Measurements from ENCODE around the gene CAMTA1.

Gene CAMTA1

GRCh38 chr1:7610106-7610731 lies 825.0 kb downstream of the CAMTA1 start:
- DNase-seq (ENCODE audit: low spot score): no peak
- CTCF ChIA-PET: no interaction called here
- H3K27ac ChIP-seq: no peak overlapping the region
- POLR2A ChIA-PET (ENCODE audit: low non-redundant PET): interaction anchor here (0.5 kb wide), 1 partner anchor 234 kb away, joined by 3 read pairs; no protein-coding TSS in a partner anchor
- TF ChIP-seq, protein P1, sequence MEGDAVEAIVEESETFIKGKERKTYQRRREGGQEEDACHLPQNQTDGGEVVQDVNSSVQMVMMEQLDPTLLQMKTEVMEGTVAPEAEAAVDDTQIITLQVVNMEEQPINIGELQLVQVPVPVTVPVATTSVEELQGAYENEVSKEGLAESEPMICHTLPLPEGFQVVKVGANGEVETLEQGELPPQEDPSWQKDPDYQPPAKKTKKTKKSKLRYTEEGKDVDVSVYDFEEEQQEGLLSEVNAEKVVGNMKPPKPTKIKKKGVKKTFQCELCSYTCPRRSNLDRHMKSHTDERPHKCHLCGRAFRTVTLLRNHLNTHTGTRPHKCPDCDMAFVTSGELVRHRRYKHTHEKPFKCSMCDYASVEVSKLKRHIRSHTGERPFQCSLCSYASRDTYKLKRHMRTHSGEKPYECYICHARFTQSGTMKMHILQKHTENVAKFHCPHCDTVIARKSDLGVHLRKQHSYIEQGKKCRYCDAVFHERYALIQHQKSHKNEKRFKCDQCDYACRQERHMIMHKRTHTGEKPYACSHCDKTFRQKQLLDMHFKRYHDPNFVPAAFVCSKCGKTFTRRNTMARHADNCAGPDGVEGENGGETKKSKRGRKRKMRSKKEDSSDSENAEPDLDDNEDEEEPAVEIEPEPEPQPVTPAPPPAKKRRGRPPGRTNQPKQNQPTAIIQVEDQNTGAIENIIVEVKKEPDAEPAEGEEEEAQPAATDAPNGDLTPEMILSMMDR (conservative IDR thresholded peaks at IDR 0.05; ENCODE audit: low read depth): no peak

- H3K27ac ChIP-seq: no peak overlapping the region
- no peak for DNase-seq (ENCODE audit: low spot score)
- ChIA-PET CTCF (no interaction called here), POLR2A (ENCODE audit: low non-redundant PET) (no interaction called here)
- TF ChIP-seq, protein P1 (conservative IDR thresholded peaks at IDR 0.05; ENCODE audit: low read depth): no peak
Measured at GRCh38 chr1:7610936-7611335, 825.7 kb downstream of the CAMTA1 start.

- ChIA-PET POLR2A (ENCODE audit: low non-redundant PET) (no interaction called here), CTCF (no interaction called here)
- TF ChIP-seq, protein P1 (conservative IDR thresholded peaks at IDR 0.05; ENCODE audit: low read depth): no peak
- H3K27ac ChIP-seq: no peak overlapping the region
- no peak for DNase-seq (ENCODE audit: low spot score)
Measured at GRCh38 chr1:7611421-7612010, 826.3 kb downstream of the CAMTA1 start.

DNA sequence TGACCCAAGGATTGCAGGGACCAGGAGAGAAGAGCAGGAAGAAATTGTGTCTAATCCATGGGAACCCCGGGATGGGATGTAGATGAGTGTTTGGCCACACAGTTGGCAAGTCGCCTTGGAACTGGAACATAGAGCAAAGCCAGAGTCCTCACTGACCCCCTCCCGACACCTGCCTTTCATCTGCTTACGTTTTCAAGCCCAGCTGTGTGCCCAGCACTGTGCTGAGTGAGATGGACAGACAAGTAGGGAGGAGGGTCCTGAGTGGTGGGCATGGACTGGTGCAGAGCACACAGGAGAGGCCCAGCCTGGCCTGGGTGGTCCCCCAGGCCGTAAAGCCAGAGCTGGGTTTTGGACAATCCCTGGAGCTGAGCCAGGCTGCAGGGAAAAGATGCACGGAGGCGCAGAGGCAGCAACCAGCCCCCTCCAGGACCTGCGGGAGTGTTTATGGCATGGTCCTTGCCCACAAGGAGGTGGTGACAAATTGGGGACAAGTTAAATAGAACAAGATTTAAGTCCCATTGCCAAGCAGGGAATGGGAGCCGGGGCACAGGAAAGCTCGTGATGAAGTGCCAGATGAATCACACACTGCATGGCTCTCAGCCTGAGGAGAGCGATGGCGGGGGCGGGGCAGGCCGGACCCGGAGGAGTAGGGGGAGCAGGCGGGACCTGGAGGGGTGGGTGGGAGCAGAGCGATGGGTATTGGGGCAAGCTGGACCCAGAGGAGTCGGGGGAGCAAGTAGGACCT lies 828.0 kb downstream of the CAMTA1 start:
- TF ChIP-seq, protein P1 (conservative IDR thresholded peaks at IDR 0.05; ENCODE audit: low read depth): no peak
- POLR2A ChIA-PET (ENCODE audit: low non-redundant PET): no interaction called here
- H3K27ac ChIP-seq: no peak overlapping the region
- CTCF ChIA-PET: interaction anchor here (0.6 to 1.1 kb wide), 2 partner anchors 18 to 19 kb away, joined by 3 read pairs; no protein-coding TSS in a partner anchor
- no peak for DNase-seq (ENCODE audit: low spot score)

GRCh38 chr1:7613851-7614205 lies 828.6 kb downstream of the CAMTA1 start:
- ChIA-PET CTCF (interaction anchor here (0.6 kb wide), 1 partner anchor 18 kb away, joined by 3 read pairs; no protein-coding TSS in a partner anchor), POLR2A (ENCODE audit: low non-redundant PET) (no interaction called here)
- TF ChIP-seq, protein P1 (conservative IDR thresholded peaks at IDR 0.05; ENCODE audit: low read depth): no peak
- DNase-seq (ENCODE audit: low spot score): no peak
- no peak overlapping the region for H3K27ac ChIP-seq

- TF ChIP-seq, protein P1 (conservative IDR thresholded peaks at IDR 0.05; ENCODE audit: low read depth): no peak
- H3K27ac ChIP-seq: no peak overlapping the region
- ChIA-PET POLR2A (ENCODE audit: low non-redundant PET) (no interaction called here), CTCF (no interaction called here)
- no peak for DNase-seq (ENCODE audit: low spot score)
Measured at GRCh38 chr1:7614576-7615074, 829.4 kb downstream of the CAMTA1 start.
